Fibroblast of mammary gland (primary cell): Measurements from ENCODE around the gene RSBN1L.

ENCODE experiments used
- DNase-seq: peaks from one replicate; pipeline ENCODE4 v3.0.0-alpha.2; 2010; ENCODE audit warnings: low read depth
- H3K4me3 ChIP-seq: 2 replicates; pipeline ENCODE4 v1.5.1; 2011; ENCODE audit warnings: low read depth, mild to moderate bottlenecking, low read length, moderate library complexity; ENCODE audit not compliant: control insufficient read depth
- TF ChIP-seq, protein P1 (sequence below): conservative IDR thresholded peaks from 2 replicates; pipeline ENCODE4 v1.5.1; 2011; ENCODE audit warnings: low read depth, low read length, inconsistent platforms; ENCODE audit not compliant: control insufficient read depth, insufficient read depth

RSBN1L gene

GRCh38 chr7:77729574-77730348 lies 33.5 kb downstream of the RSBN1L start:
- TF ChIP-seq, protein P1, sequence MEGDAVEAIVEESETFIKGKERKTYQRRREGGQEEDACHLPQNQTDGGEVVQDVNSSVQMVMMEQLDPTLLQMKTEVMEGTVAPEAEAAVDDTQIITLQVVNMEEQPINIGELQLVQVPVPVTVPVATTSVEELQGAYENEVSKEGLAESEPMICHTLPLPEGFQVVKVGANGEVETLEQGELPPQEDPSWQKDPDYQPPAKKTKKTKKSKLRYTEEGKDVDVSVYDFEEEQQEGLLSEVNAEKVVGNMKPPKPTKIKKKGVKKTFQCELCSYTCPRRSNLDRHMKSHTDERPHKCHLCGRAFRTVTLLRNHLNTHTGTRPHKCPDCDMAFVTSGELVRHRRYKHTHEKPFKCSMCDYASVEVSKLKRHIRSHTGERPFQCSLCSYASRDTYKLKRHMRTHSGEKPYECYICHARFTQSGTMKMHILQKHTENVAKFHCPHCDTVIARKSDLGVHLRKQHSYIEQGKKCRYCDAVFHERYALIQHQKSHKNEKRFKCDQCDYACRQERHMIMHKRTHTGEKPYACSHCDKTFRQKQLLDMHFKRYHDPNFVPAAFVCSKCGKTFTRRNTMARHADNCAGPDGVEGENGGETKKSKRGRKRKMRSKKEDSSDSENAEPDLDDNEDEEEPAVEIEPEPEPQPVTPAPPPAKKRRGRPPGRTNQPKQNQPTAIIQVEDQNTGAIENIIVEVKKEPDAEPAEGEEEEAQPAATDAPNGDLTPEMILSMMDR: no peak

GRCh38 chr7:77731716-77732115 lies 35.5 kb downstream of the RSBN1L start:
- no peak for DNase-seq
- H3K4me3 ChIP-seq: no peak overlapping the region
- TF ChIP-seq, protein P1: no peak

More at GRCh38 chr7:77729574-77730348, 33.5 kb downstream of the RSBN1L start:
- no peak for DNase-seq
- no peak overlapping the region for H3K4me3 ChIP-seq

DNA sequence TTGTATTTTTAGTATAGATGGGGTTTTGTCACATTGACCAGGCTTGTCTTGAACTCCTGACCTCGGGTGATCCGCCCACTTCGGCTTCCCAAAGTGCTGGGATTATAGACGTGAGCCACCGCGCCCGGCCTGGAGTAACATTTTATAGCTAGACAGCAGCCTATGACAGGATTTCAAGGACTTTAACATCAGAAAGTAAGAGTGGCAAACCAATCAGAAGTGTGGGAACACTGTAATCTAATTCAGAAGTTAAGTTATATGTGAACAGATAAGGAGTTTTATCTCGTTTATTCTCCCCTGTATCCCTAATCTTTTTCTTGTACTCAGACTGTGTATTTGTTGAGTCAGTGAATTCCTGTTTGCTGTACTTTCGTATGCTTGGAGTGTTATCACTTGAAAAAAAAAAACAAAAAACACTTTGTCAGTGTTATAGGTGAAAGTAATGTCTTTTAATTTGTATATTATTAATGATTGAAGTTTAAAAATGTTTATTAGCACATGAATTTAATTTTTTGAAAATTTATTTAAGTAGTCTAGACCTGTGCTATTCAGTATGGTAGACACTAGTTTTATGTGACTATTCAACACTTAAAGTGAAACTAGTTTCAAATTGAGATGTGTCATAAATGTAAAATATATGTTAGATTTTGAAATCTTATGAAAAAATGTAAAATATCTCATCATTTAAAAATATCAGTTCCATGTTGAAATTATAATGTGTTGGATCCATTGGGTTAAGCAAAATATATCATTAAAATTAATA lies 38.6 kb downstream of the RSBN1L start:
- TF ChIP-seq, protein P1: no peak
- no peak for DNase-seq
- H3K4me3 ChIP-seq: no peak overlapping the region

DNA sequence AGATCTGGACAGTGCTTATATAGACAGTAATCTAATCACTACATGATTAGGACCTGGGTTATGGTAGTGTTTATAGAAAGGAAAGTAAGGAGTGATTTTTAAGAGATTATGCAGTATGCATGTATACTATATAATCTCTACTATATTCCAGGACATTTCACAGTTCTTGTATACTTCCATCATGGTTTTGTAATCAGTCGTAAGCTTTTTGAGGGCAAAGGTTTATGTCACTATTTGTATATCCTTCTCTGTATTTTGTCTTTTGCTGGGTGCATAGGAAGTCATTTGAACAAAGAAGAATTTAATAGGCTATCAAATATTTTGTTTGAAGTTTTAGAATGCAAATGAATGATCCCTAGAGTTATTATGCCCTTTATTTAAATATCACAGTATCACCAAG lies 39.2 kb downstream of the RSBN1L start:
- no peak for DNase-seq
- no peak overlapping the region for H3K4me3 ChIP-seq
- TF ChIP-seq, protein P1: no peak

DNA sequence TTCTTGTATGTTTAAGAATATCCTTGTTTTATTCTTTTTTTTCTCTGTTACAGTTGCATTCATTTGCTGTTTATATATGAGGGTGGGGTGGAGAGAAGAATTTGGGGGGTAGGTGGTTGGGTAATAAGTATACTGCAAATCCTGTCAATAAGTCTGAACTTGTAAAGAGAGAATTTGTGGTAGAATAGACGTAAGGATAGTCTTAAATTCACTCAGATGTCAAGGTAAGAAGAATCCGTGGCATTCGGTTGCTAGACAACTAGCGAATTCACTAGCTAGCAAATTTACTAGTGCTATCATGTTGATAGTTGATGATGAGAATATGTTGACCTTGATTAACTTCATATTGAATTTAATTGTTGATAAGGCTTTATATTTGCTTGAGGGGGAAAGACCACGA lies 40.7 kb downstream of the RSBN1L start:
- TF ChIP-seq, protein P1: no peak
- H3K4me3 ChIP-seq: no peak overlapping the region
- no peak for DNase-seq

DNA sequence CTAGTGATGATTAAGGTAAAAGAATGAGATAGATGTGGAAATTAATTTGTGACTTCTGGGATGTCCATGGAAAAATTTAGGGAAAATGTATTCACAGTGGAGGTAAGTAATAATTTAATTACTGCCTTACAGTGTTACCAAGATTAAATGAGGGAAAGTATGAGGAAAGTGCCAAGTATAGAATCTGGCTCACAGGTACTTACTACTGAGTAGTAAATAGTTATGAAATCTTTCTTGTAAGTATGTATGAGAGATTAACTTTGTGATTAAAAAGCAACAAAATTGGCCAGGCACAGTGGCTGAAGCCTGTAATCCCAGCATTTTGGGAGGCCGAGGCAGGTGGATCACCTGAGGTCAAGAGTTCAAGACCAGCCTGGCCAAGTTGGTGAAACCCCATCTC lies 42.1 kb downstream of the RSBN1L start:
- TF ChIP-seq, protein P1: no peak
- DNase-seq: no peak
- no peak overlapping the region for H3K4me3 ChIP-seq
